Rectal smooth muscle tissue (tissue), 1 donor: ENCODE measurements around the gene SENP3.

ENCODE experiments used
- H3K27ac ChIP-seq: one replicate; pipeline ENCODE4 v1.7.0; 2013; ENCODE audit warnings: low read depth, low read length, inconsistent platforms
- H3K27me3 ChIP-seq: one replicate; pipeline ENCODE4 v1.7.0; 2013; ENCODE audit warnings: low read length; ENCODE audit not compliant: control insufficient read depth, insufficient read depth
- H3K36me3 ChIP-seq: one replicate; pipeline ENCODE4 v1.7.0; 2013; ENCODE audit warnings: low read length; ENCODE audit not compliant: control insufficient read depth, insufficient read depth
- H3K4me1 ChIP-seq: one replicate; pipeline ENCODE4 v1.7.0; 2013; ENCODE audit warnings: low read length; ENCODE audit not compliant: control insufficient read depth, insufficient read depth
- H3K4me3 ChIP-seq: one replicate; pipeline ENCODE4 v1.7.0; 2013; ENCODE audit warnings: low read length
- H3K9ac ChIP-seq: one replicate; pipeline ENCODE4 v1.7.0; 2013; ENCODE audit warnings: low read length

SENP3 gene

GRCh38 chr17:7558544-7559319 is 3.0 kb upstream of the SENP3 start, which contains the start of gene TNFSF13:
TNFSF13 (plus strand) TSS chr17:7558750; CDS start chr17:7559040, 290 bp downstream.
- Histone ChIP-seq H3K4me3 (peak within 1 kb of the TSS; percentile 66), H3K27me3 (no peaks in the 10 kb centered on the region), H3K4me1 (peaks cover 38% of the 10 kb centered on the region), H3K27ac (peak within 1 kb of the TSS; percentile 99), H3K36me3 (peaks cover 3% of the 10 kb centered on the region), H3K9ac (peak within 1 kb of the TSS; percentile 75)

GRCh38 chr17:7559320-7560171 is 2.2 kb upstream of the SENP3 start:
- Histone ChIP-seq H3K27ac (peak overlapping the region; percentile 99), H3K4me3 (peak overlapping the region; percentile 66), H3K9ac (no peak overlapping the region), H3K27me3 (no peaks in the 10 kb centered on the region), H3K4me1 (peaks cover 40% of the 10 kb centered on the region), H3K36me3 (peaks cover 4% of the 10 kb centered on the region)

- H3K27ac ChIP-seq: peak overlapping the region; percentile 99
- peaks cover 40% of the 10 kb centered on the region for H3K4me1 ChIP-seq
- no peaks in the 10 kb centered on the region for H3K27me3 ChIP-seq
- peak overlapping the region; percentile 33 for H3K9ac ChIP-seq
- peaks cover 13% of the 10 kb centered on the region for H3K36me3 ChIP-seq
- peak overlapping the region; percentile 66 for H3K4me3 ChIP-seq
Measured at GRCh38 chr17:7560172-7561027, 1.3 kb upstream of the SENP3 start.

- Histone ChIP-seq H3K27ac (peak overlapping the region; percentile 99), H3K4me3 (peak overlapping the region; percentile 82), H3K9ac (peak overlapping the region; percentile 12), H3K27me3 (no peaks in the 10 kb centered on the region), H3K36me3 (peaks cover 15% of the 10 kb centered on the region), H3K4me1 (peaks cover 40% of the 10 kb centered on the region)
Measured at GRCh38 chr17:7561028-7561575, 617 bp upstream of the SENP3 start.

- Histone ChIP-seq H3K36me3 (peaks cover 19% of the 10 kb centered on the region), H3K4me1 (peaks cover 40% of the 10 kb centered on the region), H3K9ac (peak overlapping the region; percentile 2), H3K27me3 (no peaks in the 10 kb centered on the region), H3K27ac (peak overlapping the region; percentile 87), H3K4me3 (peak overlapping the region; percentile 79)
Measured at GRCh38 chr17:7562208-7562605, 488 bp downstream of the SENP3 start.

GRCh38 chr17:7563115-7563869 is 1.6 kb downstream of the SENP3 start:
- H3K9ac ChIP-seq: no peak overlapping the region
- H3K36me3 ChIP-seq: peaks cover 21% of the 10 kb centered on the region
- no peak overlapping the region for H3K4me3 ChIP-seq
- peaks cover 34% of the 10 kb centered on the region for H3K4me1 ChIP-seq
- H3K27me3 ChIP-seq: no peaks in the 10 kb centered on the region
- H3K27ac ChIP-seq: no peak overlapping the region

GRCh38 chr17:7569571-7569970 is 7.9 kb downstream of the SENP3 start:
- Histone ChIP-seq H3K4me1 (peaks cover 1% of the 10 kb centered on the region), H3K27me3 (no peaks in the 10 kb centered on the region), H3K4me3 (no peak overlapping the region), H3K9ac (no peak overlapping the region), H3K27ac (no peak overlapping the region), H3K36me3 (peaks cover 35% of the 10 kb centered on the region)

GRCh38 chr17:7570351-7570750 is 8.6 kb downstream of the SENP3 start:
- Histone ChIP-seq H3K27ac (no peak overlapping the region), H3K4me1 (peaks cover 3% of the 10 kb centered on the region), H3K27me3 (no peaks in the 10 kb centered on the region), H3K9ac (no peak overlapping the region), H3K4me3 (no peak overlapping the region), H3K36me3 (peaks cover 35% of the 10 kb centered on the region)

- Histone ChIP-seq H3K36me3 (peaks cover 48% of the 10 kb centered on the region), H3K27ac (peak overlapping the region; percentile 77), H3K27me3 (no peaks in the 10 kb centered on the region), H3K4me3 (peak overlapping the region; percentile 77), H3K4me1 (peaks cover 3% of the 10 kb centered on the region), H3K9ac (peak overlapping the region; percentile 67)
Measured at GRCh38 chr17:7572338-7572587, 10.5 kb downstream of the SENP3 start.

- H3K9ac ChIP-seq: peak overlapping the region; percentile 95
- H3K36me3 ChIP-seq: peaks cover 50% of the 10 kb centered on the region
- peak overlapping the region; percentile 98 for H3K4me3 ChIP-seq
- H3K27ac ChIP-seq: peak overlapping the region; percentile 98
- H3K27me3 ChIP-seq: no peaks in the 10 kb centered on the region
- peaks cover 3% of the 10 kb centered on the region for H3K4me1 ChIP-seq
Measured at GRCh38 chr17:7572588-7573323, 11.0 kb downstream of the SENP3 start.
